GM23338 (cell line): ENCODE results near the gene NT5C1A. TPM values are rescaled to one million over a fixed set of nuclear protein-coding genes. Genes with fewer than 3 reads are reported as not detected.

Source experiments
- ATAC-seq: fragments of 200-7000 bp; cut with Tn5 transposase; 3 replicates; pipeline ENCODE4 v1.9.1; 2020
- DNase-seq: peaks from one replicate; pipeline ENCODE4 v3.0.0-alpha.2; 2015; ENCODE audit warnings: low spot score
- H2AFZ ChIP-seq: fragments of 200-600 bp; sonication (generic); 2 replicates; pipeline ENCODE4 v1.8.0; 2016; ENCODE audit warnings: antibody characterized with exemption, mild to moderate bottlenecking, moderate library complexity
- H3F3A ChIP-seq: fragments of 200-600 bp; sonication (generic); replicated peaks from 2 replicates; pipeline ENCODE4 v1.8.0; 2017; ENCODE audit warnings: antibody characterized with exemption, mixed run types, low read depth
- H3K27ac ChIP-seq: fragments of 200-600 bp; sonication (generic); 2 replicates; pipeline ENCODE4 v1.6.1; 2016; ENCODE audit warnings: low read depth
- H3K27me3 ChIP-seq: fragments of 200-600 bp; sonication (generic); 2 replicates; pipeline ENCODE4 v1.8.0; 2016; ENCODE audit warnings: mild to moderate bottlenecking, mixed run types, moderate library complexity; ENCODE audit not compliant: insufficient read depth
- H3K36me3 ChIP-seq: fragments of 200-600 bp; sonication (generic); 2 replicates; pipeline ENCODE4 v1.8.0; 2016; ENCODE audit warnings: mild to moderate bottlenecking; ENCODE audit not compliant: insufficient read depth
- H3K4me1 ChIP-seq: fragments of 200-600 bp; sonication (generic); 2 replicates; pipeline ENCODE4 v1.8.0; 2016; ENCODE audit warnings: mild to moderate bottlenecking, moderate library complexity; ENCODE audit not compliant: insufficient read depth
- H3K4me2 ChIP-seq: fragments of 200-600 bp; sonication (generic); 2 replicates; pipeline ENCODE4 v1.7.1; 2017; ENCODE audit warnings: mixed run types
- H3K4me3 ChIP-seq: fragments of 200-600 bp; sonication (generic); 2 replicates; pipeline ENCODE4 v1.6.1; 2016; ENCODE audit warnings: mixed run types
- H3K79me2 ChIP-seq: fragments of 200-600 bp; sonication (generic); replicated peaks from 2 replicates; pipeline ENCODE4 v1.8.0; 2017; ENCODE audit warnings: mild to moderate bottlenecking; ENCODE audit not compliant: insufficient read depth
- H3K9me2 ChIP-seq: fragments of 200-600 bp; sonication (generic); 2 replicates; pipeline ENCODE4 v1.8.0; 2017; ENCODE audit not compliant: insufficient read depth
- H4K20me1 ChIP-seq: fragments of 200-600 bp; sonication (generic); replicated peaks from 2 replicates; pipeline ENCODE4 v1.8.0; 2017; ENCODE audit warnings: mild to moderate bottlenecking; ENCODE audit not compliant: insufficient read depth
- H3K27ac Mint-ChIP-seq: 2 replicates; pipeline ENCODE4 v1.8.0; 2020; ENCODE audit warnings: inconsistent platforms, mild to moderate bottlenecking, moderate library complexity, mixed read lengths
- H3K27me3 Mint-ChIP-seq: 3 replicates; pipeline ENCODE4 v1.8.0; 2022; ENCODE audit warnings: low read depth, mild to moderate bottlenecking, moderate library complexity, mixed read lengths, inconsistent platforms; ENCODE audit not compliant: insufficient read depth, poor library complexity
- H3K36me3 Mint-ChIP-seq: 3 replicates; pipeline ENCODE4 v1.8.0; 2021; ENCODE audit warnings: low read depth, mild to moderate bottlenecking, inconsistent platforms, moderate library complexity, mixed read lengths
- H3K4me1 Mint-ChIP-seq: 3 replicates; pipeline ENCODE4 v1.8.0; 2020; ENCODE audit warnings: mild to moderate bottlenecking, inconsistent platforms, mixed read lengths
- H3K4me3 Mint-ChIP-seq: 3 replicates; pipeline ENCODE4 v1.8.0; 2021; ENCODE audit warnings: moderate library complexity, mild to moderate bottlenecking, inconsistent platforms, mixed read lengths
- H3K9me3 Mint-ChIP-seq: 3 replicates; pipeline ENCODE4 v1.8.0; 2020; ENCODE audit warnings: moderate library complexity, mild to moderate bottlenecking, inconsistent platforms, mixed read lengths
- CREB1 ChIP-seq: fragments of 250-450 bp; sonication (Bioruptor Pico); IDR thresholded peaks from 2 replicates; pipeline ENCODE4 v1.5.0; 2020; ENCODE audit warnings: low read depth, mild to moderate bottlenecking, moderate library complexity
- EZH2 ChIP-seq: fragments of 200-600 bp; sonication (generic); IDR thresholded peaks from one replicate; pipeline ENCODE4 v1.8.0; 2017; ENCODE audit warnings: antibody characterized with exemption, mild to moderate bottlenecking, low read depth; ENCODE audit not compliant: unreplicated experiment
- EZH2phosphoT487 ChIP-seq: fragments of 200-600 bp; sonication (generic); IDR thresholded peaks from one replicate; pipeline ENCODE4 v1.8.1; 2018; ENCODE audit warnings: antibody characterized with exemption; ENCODE audit not compliant: unreplicated experiment
- JUNB ChIP-seq: IDR thresholded peaks from one replicate; pipeline ENCODE4 v1.6.1; 2016; ENCODE audit warnings: antibody characterized with exemption; ENCODE audit not compliant: unreplicated experiment
- NANOG ChIP-seq: IDR thresholded peaks from 2 replicates; pipeline ENCODE4 v1.6.1; 2016; ENCODE audit warnings: antibody characterized with exemption, borderline replicate concordance
- POLR2AphosphoS5 ChIP-seq: IDR thresholded peaks from 2 replicates; pipeline ENCODE4 v1.6.1; 2016; ENCODE audit warnings: antibody characterized with exemption, low read depth
- STAT1 ChIP-seq: IDR thresholded peaks from one replicate; pipeline ENCODE4 v1.6.1; 2016; ENCODE audit warnings: antibody characterized with exemption; ENCODE audit not compliant: unreplicated experiment
- ZNF114 ChIP-seq: fragments of 250-450 bp; sonication (Bioruptor Pico); IDR thresholded peaks from 2 replicates; pipeline ENCODE4 v1.5.0; 2020; ENCODE audit warnings: mild to moderate bottlenecking, moderate library complexity
- ZNF331 ChIP-seq: fragments of 250-450 bp; sonication (Bioruptor Pico); IDR thresholded peaks from 2 replicates; pipeline ENCODE4 v1.5.0; 2020; ENCODE audit warnings: low read depth, mild to moderate bottlenecking, moderate library complexity
- polyA plus RNA-seq: library from polyadenylated mRNA; unstranded; fragments of >200 nt; fragmentation: Nextera tagmentation; extraction: Ambion mirVana; gene quantifications from 2 replicates; pipeline ENCODE4 v1.2.1, GENCODE V29; 2016
- total RNA-seq: library from RNA; depleted of rRNA; stranded (reverse); fragments of >200 nt; shearing (Covaris generic); gene quantifications from 2 replicates; pipeline ENCODE4 v1.2.3, GENCODE V29; 2014
- TF ChIP-seq, protein P1 (sequence below), 2 experiments: fragments of 200-600 bp in 1 of 2; sonication (generic) in 1 of 2; conservative IDR thresholded peaks; 2 replicates each; pipeline versions ENCODE4 v1.5.1 to v1.6.1; 2016 to 2017; ENCODE audit warnings: antibody characterized with exemption in 2 of 2, low read depth in 2 of 2, mild to moderate bottlenecking in 2 of 2, moderate library complexity in 1 of 2
- TF ChIP-seq, protein P2 (sequence below): fragments of 250-450 bp; sonication (Bioruptor Pico); IDR thresholded peaks from 2 replicates; pipeline ENCODE4 v1.5.0; 2020; ENCODE audit warnings: mild to moderate bottlenecking, moderate library complexity
- TF ChIP-seq, protein P3 (sequence below): IDR thresholded peaks from one replicate; pipeline ENCODE4 v1.6.1; 2018; ENCODE audit warnings: antibody characterized with exemption; ENCODE audit not compliant: unreplicated experiment
- TF ChIP-seq, protein P4 (sequence below): IDR thresholded peaks from 2 replicates; pipeline ENCODE4 v1.6.1; 2016; ENCODE audit warnings: antibody characterized with exemption

The NT5C1A gene
- total and polyA plus RNA-seq, 2 experiments from 2014 or later: not detected

DNA sequence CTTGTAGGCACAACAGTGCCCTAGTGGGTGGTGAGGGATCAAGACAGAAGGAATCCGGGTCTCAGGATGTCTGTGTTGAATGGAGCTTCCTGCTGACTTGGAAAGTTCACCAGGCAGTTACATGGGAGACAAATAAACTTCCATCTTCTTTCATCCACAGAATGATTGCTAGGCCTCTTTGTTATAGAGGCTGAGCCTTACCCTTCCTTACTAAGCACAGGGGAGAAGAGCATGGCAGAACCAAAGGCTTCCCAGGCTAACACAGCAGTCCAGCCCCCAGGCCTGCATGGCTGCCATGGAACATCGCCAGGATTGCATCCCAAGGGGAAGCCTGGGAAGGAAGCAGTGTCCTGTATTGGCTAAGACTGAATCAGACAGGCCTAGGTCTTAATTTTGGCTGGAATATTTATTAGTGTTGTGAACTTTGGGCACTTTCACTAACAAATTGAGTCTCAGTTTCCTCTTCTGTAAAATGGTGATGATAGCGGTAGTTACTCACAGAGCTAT, 51.2 kb downstream of the NT5C1A start:
- Mint-ChIP-seq H3K27me3 (peaks cover 22% of the 10 kb centered on the region), H3K4me3 (no peak overlapping the region), H3K9me3 (peaks cover 2% of the 10 kb centered on the region; the same call in 1 of the 3 replicates), H3K4me1 (no peaks in the 10 kb centered on the region), H3K36me3 (no peaks in the 10 kb centered on the region; the same call in 2 of the 3 replicates), H3K27ac (no peak overlapping the region)
- Histone ChIP-seq H3F3A (no peaks in the 10 kb centered on the region), H3K27me3 (no peaks in the 10 kb centered on the region), H4K20me1 (no peaks in the 10 kb centered on the region), H2AFZ (no peak overlapping the region), H3K27ac (no peak overlapping the region), H3K36me3 (no peaks in the 10 kb centered on the region), H3K4me2 (no peak overlapping the region), H3K9me2 (no peaks in the 10 kb centered on the region), H3K4me1 (no peaks in the 10 kb centered on the region), H3K79me2 (no peaks in the 10 kb centered on the region), H3K4me3 (no peak overlapping the region)
- DNase-seq: no peak
- TF ChIP-seq, protein P1, sequence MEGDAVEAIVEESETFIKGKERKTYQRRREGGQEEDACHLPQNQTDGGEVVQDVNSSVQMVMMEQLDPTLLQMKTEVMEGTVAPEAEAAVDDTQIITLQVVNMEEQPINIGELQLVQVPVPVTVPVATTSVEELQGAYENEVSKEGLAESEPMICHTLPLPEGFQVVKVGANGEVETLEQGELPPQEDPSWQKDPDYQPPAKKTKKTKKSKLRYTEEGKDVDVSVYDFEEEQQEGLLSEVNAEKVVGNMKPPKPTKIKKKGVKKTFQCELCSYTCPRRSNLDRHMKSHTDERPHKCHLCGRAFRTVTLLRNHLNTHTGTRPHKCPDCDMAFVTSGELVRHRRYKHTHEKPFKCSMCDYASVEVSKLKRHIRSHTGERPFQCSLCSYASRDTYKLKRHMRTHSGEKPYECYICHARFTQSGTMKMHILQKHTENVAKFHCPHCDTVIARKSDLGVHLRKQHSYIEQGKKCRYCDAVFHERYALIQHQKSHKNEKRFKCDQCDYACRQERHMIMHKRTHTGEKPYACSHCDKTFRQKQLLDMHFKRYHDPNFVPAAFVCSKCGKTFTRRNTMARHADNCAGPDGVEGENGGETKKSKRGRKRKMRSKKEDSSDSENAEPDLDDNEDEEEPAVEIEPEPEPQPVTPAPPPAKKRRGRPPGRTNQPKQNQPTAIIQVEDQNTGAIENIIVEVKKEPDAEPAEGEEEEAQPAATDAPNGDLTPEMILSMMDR (conservative IDR thresholded peaks at IDR 0.05; ENCODE audit: low read depth in 2 of 2): no peak
- TF ChIP-seq CREB1 (CRISPR knock-in tag) (no peak), ZNF331 (CRISPR knock-in tag) (no peak), ZNF114 (no peak), STAT1 (no peak), EZH2 (no peak), EZH2phosphoT487 (no peak), JUNB (no peak), POLR2AphosphoS5 (no peak), NANOG (no peak)
- TF ChIP-seq, protein P2, sequence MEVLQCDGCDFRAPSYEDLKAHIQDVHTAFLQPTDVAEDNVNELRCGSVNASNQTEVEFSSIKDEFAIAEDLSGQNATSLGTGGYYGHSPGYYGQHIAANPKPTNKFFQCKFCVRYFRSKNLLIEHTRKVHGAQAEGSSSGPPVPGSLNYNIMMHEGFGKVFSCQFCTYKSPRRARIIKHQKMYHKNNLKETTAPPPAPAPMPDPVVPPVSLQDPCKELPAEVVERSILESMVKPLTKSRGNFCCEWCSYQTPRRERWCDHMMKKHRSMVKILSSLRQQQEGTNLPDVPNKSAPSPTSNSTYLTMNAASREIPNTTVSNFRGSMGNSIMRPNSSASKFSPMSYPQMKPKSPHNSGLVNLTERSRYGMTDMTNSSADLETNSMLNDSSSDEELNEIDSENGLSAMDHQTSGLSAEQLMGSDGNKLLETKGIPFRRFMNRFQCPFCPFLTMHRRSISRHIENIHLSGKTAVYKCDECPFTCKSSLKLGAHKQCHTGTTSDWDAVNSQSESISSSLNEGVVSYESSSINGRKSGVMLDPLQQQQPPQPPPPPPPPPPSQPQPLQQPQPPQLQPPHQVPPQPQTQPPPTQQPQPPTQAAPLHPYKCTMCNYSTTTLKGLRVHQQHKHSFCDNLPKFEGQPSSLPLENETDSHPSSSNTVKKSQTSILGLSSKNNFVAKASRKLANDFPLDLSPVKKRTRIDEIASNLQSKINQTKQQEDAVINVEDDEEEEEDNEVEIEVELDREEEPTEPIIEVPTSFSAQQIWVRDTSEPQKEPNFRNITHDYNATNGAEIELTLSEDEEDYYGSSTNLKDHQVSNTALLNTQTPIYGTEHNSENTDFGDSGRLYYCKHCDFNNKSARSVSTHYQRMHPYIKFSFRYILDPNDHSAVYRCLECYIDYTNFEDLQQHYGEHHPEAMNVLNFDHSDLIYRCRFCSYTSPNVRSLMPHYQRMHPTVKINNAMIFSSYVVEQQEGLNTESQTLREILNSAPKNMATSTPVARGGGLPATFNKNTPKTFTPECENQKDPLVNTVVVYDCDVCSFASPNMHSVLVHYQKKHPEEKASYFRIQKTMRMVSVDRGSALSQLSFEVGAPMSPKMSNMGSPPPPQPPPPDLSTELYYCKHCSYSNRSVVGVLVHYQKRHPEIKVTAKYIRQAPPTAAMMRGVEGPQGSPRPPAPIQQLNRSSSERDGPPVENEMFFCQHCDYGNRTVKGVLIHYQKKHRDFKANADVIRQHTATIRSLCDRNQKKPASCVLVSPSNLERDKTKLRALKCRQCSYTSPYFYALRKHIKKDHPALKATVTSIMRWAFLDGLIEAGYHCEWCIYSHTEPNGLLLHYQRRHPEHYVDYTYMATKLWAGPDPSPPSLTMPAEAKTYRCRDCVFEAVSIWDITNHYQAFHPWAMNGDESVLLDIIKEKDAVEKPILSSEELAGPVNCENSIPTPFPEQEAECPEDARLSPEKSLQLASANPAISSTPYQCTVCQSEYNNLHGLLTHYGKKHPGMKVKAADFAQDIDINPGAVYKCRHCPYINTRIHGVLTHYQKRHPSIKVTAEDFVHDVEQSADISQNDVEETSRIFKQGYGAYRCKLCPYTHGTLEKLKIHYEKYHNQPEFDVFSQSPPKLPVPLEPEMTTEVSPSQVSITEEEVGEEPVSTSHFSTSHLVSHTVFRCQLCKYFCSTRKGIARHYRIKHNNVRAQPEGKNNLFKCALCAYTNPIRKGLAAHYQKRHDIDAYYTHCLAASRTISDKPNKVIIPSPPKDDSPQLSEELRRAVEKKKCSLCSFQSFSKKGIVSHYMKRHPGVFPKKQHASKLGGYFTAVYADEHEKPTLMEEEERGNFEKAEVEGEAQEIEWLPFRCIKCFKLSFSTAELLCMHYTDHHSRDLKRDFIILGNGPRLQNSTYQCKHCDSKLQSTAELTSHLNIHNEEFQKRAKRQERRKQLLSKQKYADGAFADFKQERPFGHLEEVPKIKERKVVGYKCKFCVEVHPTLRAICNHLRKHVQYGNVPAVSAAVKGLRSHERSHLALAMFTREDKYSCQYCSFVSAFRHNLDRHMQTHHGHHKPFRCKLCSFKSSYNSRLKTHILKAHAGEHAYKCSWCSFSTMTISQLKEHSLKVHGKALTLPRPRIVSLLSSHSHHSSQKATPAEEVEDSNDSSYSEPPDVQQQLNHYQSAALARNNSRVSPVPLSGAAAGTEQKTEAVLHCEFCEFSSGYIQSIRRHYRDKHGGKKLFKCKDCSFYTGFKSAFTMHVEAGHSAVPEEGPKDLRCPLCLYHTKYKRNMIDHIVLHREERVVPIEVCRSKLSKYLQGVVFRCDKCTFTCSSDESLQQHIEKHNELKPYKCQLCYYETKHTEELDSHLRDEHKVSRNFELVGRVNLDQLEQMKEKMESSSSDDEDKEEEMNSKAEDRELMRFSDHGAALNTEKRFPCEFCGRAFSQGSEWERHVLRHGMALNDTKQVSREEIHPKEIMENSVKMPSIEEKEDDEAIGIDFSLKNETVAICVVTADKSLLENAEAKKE: no peak
- TF ChIP-seq, protein P3, sequence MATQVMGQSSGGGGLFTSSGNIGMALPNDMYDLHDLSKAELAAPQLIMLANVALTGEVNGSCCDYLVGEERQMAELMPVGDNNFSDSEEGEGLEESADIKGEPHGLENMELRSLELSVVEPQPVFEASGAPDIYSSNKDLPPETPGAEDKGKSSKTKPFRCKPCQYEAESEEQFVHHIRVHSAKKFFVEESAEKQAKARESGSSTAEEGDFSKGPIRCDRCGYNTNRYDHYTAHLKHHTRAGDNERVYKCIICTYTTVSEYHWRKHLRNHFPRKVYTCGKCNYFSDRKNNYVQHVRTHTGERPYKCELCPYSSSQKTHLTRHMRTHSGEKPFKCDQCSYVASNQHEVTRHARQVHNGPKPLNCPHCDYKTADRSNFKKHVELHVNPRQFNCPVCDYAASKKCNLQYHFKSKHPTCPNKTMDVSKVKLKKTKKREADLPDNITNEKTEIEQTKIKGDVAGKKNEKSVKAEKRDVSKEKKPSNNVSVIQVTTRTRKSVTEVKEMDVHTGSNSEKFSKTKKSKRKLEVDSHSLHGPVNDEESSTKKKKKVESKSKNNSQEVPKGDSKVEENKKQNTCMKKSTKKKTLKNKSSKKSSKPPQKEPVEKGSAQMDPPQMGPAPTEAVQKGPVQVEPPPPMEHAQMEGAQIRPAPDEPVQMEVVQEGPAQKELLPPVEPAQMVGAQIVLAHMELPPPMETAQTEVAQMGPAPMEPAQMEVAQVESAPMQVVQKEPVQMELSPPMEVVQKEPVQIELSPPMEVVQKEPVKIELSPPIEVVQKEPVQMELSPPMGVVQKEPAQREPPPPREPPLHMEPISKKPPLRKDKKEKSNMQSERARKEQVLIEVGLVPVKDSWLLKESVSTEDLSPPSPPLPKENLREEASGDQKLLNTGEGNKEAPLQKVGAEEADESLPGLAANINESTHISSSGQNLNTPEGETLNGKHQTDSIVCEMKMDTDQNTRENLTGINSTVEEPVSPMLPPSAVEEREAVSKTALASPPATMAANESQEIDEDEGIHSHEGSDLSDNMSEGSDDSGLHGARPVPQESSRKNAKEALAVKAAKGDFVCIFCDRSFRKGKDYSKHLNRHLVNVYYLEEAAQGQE: no peak
- TF ChIP-seq, protein P4, sequence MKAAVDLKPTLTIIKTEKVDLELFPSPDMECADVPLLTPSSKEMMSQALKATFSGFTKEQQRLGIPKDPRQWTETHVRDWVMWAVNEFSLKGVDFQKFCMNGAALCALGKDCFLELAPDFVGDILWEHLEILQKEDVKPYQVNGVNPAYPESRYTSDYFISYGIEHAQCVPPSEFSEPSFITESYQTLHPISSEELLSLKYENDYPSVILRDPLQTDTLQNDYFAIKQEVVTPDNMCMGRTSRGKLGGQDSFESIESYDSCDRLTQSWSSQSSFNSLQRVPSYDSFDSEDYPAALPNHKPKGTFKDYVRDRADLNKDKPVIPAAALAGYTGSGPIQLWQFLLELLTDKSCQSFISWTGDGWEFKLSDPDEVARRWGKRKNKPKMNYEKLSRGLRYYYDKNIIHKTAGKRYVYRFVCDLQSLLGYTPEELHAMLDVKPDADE: no peak
- no peak for ATAC-seq
